Measurements from ENCODE around the gene CACNA2D2. TPM values are rescaled to one million over a fixed set of nuclear protein-coding genes. Genes with fewer than 3 reads are reported as not detected.

CACNA2D2 gene
- total RNA-seq, 1 donor from 2014 or later, result 17.3 TPM

DNA sequence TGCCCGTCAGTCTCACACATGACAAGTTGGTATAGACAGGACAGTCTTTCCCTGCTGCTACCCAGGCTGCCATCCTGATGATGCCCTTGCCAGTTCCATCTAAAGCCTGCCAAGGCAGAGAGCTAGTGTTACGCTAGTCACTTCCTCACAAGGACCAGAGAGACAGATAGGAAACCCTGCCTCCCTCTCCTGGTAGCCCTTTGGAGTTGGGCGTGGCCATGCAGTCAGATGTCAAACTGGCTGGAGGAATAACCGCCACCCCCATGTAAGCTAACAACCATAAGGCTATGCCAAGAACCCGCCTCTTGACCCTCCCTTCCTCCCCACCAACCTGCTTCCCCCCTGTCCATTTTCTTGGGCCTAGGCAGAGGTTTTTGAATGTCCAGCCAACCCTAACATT is 146.9 kb downstream of the CACNA2D2 start:
- TF ChIP-seq CTCF (IDR thresholded peaks at IDR 0.05; ENCODE audit: unreplicated experiment), result no peak
- peaks cover 18% of the 10 kb centered on the region for H3K36me3 Mint-ChIP-seq (ENCODE audit: low read depth, unreplicated experiment)
- peak overlapping the region; percentile 51 for H3K4me3 Mint-ChIP-seq (ENCODE audit: unreplicated experiment)
- H3K27me3 Mint-ChIP-seq (ENCODE audit: unreplicated experiment), result peaks cover 3% of the 10 kb centered on the region
- H3K4me1 Mint-ChIP-seq (ENCODE audit: unreplicated experiment), result peaks cover 35% of the 10 kb centered on the region
- DNase-seq (ENCODE audit: low spot score), result no peak
- H3K9me3 Mint-ChIP-seq (ENCODE audit: unreplicated experiment), result no peaks in the 10 kb centered on the region
- H3K27ac Mint-ChIP-seq (ENCODE audit: unreplicated experiment), result no peak overlapping the region

DNA sequence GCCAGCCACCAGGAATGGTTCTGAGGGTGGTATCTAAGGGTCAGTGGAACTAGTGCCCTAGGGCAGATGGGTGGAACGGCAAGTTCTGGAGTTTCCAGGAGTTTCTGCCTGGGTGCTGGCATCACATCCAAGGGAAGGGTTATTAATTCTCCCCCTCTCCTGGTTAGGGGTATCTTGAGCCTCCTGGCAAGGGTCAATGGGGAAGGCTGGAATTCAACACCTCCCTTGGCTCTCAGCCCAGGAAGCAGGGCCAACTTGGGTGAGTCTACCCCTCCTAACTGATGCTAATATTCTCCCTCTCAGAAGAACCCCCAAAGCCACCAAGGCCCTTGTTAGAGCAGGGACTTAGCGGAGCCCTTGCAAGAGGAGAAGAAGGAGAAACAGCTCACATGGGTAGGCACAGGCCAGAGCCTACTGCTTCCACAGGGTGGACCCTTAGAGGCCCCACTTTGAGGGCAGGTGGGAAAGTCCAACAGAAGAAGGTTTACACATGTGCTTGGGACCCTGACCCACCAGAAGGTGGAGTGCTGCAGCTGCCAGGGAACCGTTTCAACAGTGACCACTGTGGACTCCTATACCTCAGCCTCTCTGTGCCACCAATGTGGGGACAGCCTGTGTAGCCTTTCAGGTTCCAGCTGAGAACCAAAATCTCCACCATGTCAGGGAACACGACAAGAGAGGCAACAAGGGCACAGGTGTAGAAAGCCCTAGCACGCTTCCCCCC is 147.4 kb downstream of the CACNA2D2 start:
- H3K9me3 Mint-ChIP-seq (ENCODE audit: unreplicated experiment), result no peaks in the 10 kb centered on the region
- H3K27ac Mint-ChIP-seq (ENCODE audit: unreplicated experiment), result no peak overlapping the region
- H3K27me3 Mint-ChIP-seq (ENCODE audit: unreplicated experiment), result peaks cover 3% of the 10 kb centered on the region
- no peak for TF ChIP-seq CTCF (IDR thresholded peaks at IDR 0.05; ENCODE audit: unreplicated experiment)
- H3K36me3 Mint-ChIP-seq (ENCODE audit: low read depth, unreplicated experiment), result peaks cover 18% of the 10 kb centered on the region
- peaks cover 39% of the 10 kb centered on the region for H3K4me1 Mint-ChIP-seq (ENCODE audit: unreplicated experiment)
- peak overlapping the region; percentile 51 for H3K4me3 Mint-ChIP-seq (ENCODE audit: unreplicated experiment)
- no peak for DNase-seq (ENCODE audit: low spot score)

GRCh38 chr3:50354850-50355249 is 148.6 kb downstream of the CACNA2D2 start:
- DNase-seq (ENCODE audit: low spot score), result no peak
- Mint-ChIP-seq H3K4me1 (ENCODE audit: unreplicated experiment) (peaks cover 43% of the 10 kb centered on the region), H3K4me3 (ENCODE audit: unreplicated experiment) (no peak overlapping the region), H3K27ac (ENCODE audit: unreplicated experiment) (no peak overlapping the region), H3K36me3 (ENCODE audit: low read depth, unreplicated experiment) (peaks cover 18% of the 10 kb centered on the region), H3K9me3 (ENCODE audit: unreplicated experiment) (no peaks in the 10 kb centered on the region), H3K27me3 (ENCODE audit: unreplicated experiment) (peaks cover 8% of the 10 kb centered on the region)
- no peak for TF ChIP-seq CTCF (IDR thresholded peaks at IDR 0.05; ENCODE audit: unreplicated experiment)

DNA sequence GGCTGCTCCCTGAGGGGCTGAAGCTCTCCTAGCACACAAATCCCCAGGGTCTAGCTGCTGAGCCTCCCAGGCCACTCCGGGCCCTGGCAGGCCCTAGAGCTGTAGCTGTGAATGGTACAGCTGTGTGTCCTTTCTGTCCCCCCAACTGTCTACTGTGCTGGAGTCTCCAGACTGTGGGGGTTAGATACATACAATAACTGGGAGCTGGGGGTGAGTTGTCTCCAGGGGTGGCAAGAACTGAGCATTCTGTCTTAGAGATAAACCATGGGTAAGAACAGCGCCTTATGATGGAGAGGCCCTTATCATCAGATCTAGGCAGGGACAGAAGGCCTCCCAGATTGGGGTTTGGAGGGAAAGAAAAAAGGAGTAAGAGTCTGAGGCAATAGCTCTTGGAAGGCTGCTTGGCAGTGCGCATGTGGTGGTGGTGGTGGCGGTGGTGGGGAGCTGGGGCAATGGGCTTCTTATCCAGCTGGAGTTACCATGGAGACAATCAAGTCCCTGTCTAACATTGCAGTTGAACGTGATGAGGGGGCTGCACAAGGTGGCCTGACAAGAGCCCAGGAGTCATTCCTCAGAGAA is 149.2 kb downstream of the CACNA2D2 start:
- DNase-seq (ENCODE audit: low spot score), result no peak
- peaks cover 38% of the 10 kb centered on the region for H3K4me1 Mint-ChIP-seq (ENCODE audit: unreplicated experiment)
- no peak for TF ChIP-seq CTCF (IDR thresholded peaks at IDR 0.05; ENCODE audit: unreplicated experiment)
- H3K4me3 Mint-ChIP-seq (ENCODE audit: unreplicated experiment), result peak overlapping the region; percentile 66
- H3K36me3 Mint-ChIP-seq (ENCODE audit: low read depth, unreplicated experiment), result peaks cover 18% of the 10 kb centered on the region
- H3K9me3 Mint-ChIP-seq (ENCODE audit: unreplicated experiment), result no peaks in the 10 kb centered on the region
- H3K27ac Mint-ChIP-seq (ENCODE audit: unreplicated experiment), result no peak overlapping the region
- peaks cover 8% of the 10 kb centered on the region for H3K27me3 Mint-ChIP-seq (ENCODE audit: unreplicated experiment)
